LNCAP (cell line): ENCODE results near the gene SRSF4.

ENCODE experiments used
- TF ChIP-seq, protein P1 (sequence below): fragments of 450-650 bp; IDR thresholded peaks from 2 replicates; pipeline ENCODE4 v1.5.1; 2017; ENCODE audit warnings: mild to moderate bottlenecking

Gene SRSF4

DNA sequence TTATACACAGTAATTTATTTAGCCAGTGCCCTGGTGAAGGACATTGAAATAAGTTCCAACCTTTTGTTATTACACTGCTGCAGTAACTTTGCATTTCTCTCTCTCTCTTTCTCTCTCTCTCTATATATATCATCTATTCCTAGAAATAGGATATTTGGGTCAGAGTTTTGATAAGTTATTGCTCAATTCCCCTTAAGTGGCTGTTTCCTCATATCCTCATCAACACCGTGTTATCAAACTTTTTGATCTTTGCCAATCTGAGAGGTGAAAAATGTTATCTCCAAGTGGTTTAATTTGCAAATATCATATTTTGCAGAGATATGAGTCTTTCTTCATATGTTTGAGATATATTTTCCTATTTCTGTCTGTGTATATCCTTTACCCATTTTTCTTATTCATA, 1.6 kb upstream of the SRSF4 start:
- TF ChIP-seq, protein P1, sequence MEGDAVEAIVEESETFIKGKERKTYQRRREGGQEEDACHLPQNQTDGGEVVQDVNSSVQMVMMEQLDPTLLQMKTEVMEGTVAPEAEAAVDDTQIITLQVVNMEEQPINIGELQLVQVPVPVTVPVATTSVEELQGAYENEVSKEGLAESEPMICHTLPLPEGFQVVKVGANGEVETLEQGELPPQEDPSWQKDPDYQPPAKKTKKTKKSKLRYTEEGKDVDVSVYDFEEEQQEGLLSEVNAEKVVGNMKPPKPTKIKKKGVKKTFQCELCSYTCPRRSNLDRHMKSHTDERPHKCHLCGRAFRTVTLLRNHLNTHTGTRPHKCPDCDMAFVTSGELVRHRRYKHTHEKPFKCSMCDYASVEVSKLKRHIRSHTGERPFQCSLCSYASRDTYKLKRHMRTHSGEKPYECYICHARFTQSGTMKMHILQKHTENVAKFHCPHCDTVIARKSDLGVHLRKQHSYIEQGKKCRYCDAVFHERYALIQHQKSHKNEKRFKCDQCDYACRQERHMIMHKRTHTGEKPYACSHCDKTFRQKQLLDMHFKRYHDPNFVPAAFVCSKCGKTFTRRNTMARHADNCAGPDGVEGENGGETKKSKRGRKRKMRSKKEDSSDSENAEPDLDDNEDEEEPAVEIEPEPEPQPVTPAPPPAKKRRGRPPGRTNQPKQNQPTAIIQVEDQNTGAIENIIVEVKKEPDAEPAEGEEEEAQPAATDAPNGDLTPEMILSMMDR, result no peak

DNA sequence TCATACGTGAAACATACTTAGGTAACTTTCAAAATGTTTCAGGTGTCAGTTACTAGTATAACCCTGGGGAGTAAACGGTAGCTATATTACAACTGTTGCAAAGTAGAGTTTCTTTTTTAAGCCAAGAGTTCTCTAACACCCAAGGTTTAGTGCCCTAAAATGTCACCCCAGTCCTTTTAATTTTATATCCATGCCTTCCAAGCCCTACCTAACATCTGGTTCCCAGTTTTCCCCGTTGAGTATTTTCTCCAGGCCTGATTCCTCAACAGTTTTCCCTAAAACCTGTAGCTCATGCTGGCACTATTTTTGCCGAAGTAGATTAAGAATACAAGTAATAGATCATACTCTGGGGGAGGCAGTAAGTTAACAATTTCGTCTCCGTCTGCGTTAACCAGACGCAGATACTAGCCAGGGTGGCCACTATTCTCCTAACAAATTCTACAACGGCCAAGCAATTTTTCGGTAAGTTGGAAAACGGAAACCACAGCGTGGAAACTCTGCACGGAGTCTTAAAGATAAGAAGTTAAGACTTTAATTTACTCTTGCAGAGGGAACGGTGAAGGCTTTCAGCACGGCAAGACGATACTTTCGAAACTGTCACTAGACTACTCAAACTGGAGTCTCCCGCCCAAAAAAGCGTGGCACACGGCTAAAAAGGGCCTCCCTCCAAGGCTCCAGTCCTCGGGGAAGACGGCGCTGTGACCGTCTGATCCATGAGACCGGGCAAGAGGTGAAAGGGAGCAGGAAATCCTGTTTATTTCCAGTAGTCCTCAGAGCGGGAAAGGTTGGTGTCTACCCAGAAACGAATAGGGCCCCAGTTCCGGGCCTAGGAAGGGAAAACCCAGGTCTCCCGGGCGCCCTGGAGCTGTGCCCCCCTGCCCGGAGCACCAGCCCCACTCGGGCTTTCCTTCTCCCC, 945 bp downstream of the SRSF4 start:
- TF ChIP-seq, protein P1, result no peak

DNA sequence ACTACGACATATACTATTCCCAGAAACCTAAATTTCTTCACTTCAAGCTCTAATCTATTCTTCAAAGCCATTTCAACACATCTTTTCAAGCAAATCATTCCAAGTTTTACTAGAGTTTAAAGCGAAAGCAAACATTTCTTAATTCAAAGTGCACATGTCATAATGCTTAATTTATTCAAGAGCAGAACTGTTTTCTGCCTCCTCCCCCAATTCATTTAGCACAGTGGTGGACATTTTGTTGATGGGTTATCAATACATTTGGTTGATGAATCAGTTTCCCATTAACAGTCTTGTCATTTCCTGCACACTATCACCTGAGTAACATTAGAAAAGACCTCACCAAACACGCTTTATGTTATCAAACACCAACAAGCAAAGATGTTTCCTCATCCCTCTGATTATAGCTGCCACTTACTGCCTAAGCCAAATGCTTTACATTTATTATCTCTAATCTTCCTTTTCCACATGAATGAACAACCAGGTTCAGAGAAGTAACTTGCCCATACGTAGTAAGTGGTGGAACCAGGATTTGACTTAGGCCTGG, 2.0 kb downstream of the SRSF4 start:
- TF ChIP-seq, protein P1, result no peak

DNA sequence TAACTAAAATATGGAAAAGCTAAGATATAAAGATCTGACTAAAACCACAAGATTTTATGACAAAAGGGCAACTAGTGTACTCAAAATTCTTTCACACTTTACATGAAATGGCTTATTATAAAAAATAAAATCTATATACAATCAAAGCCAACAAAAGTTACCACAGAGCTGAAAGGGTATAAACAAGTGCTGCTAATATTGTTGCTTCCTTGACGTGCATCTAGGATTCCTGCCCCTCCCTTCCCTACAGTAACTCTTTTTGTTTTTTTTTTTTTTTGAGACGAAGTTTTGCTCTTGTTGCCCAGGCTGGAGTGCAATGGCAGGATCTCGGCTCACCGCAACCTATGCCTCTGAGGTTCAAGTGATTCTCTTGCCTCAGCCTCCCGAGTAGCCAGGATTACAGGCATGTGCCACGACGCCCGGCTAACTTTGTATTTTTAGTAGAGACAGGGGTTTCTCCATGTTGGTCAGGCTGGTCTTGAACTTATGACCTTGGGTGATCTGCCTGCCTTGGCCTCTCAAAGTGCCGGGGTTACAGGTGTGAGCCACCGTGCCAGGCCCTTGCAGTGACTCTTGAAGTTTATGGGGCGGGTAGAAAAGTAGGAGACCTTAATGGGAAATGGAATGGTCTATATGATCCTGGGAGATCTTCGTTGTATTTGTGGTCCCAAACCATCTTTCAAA, 4.5 kb downstream of the SRSF4 start:
- TF ChIP-seq, protein P1, result no peak

DNA sequence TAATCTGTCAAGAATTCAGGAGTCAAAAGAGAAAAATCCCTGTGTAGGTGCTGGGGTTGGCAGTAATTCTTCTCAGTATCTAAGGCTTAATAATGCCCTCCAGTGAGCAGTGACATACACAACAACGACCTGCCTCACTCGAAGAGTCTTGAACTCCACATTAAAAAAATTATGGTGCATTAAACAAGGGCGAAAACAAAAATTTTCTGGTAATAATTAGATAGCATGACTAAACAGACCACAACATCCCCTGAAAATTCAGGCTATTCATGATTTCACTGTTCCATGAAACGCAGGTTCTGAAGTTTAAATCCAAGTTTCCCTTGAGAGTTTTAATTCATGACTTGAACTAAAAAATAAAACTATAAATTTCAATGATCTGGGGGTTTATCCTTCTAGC, 5.1 kb downstream of the SRSF4 start:
- TF ChIP-seq, protein P1, result no peak

DNA sequence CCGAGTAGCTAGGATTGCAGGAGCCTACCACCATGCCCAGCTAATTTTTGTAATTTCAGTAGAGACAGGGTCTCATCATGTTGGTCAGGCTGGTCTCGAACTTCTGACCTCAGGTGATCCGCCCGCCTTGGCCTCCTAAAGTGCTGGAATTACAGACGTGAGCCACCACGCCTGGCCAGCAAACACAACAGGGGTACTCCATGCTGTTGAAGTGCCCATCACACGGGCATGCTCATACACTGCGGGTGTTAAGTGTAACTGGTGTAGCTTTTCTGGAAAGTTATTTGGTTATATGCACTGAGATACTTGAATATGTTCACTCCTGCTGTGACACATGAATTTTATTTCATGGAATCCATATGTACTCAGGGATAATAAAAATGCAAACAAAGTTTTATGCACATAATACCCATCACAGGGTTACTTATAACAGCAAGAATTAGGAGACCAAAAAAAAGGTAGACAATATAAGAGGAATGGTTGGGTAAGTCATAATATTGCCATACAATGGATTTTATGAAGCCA, 9.2 kb downstream of the SRSF4 start:
- TF ChIP-seq, protein P1, result no peak

DNA sequence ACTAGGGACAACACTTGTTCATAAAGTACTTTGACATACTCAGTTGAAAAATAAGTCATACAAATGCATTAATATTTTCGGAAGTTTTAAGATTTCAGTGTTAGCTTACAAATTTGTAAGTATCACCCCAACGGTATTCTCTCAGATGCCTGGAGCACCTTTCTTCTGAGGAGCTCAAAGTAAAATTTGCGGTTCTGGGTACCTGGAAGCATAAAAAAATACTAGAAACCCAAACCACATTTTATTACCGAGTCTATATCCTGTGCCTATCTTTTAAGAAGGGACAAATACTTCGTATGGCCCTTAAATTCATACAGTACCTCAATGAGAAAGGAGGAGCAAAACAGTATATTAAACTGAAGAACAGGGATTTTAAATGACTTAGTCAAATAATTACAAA, 10.2 kb downstream of the SRSF4 start:
- TF ChIP-seq, protein P1, result no peak
